Raji (cell line): ENCODE measurements around the gene CRLF2.

Source experiments
- POLR2A ChIP-seq: IDR thresholded peaks from 2 replicates; pipeline ENCODE4 v1.6.1; 2011; ENCODE audit warnings: low read depth, low read length, control low read depth; ENCODE audit not compliant: insufficient read depth

CRLF2 gene

GRCh38 chrX:1221296-1221845 lies 8.9 kb upstream of the CRLF2 start:
- no peak for TF ChIP-seq POLR2A

GRCh38 chrX:1218286-1218685 lies 5.8 kb upstream of the CRLF2 start:
- no peak for TF ChIP-seq POLR2A

- TF ChIP-seq POLR2A, result no peak
Measured at GRCh38 chrX:1215123-1215823, 2.8 kb upstream of the CRLF2 start.

- no peak for TF ChIP-seq POLR2A
Measured at GRCh38 chrX:1213971-1214370, 1.5 kb upstream of the CRLF2 start.

GRCh38 chrX:1210844-1211243 lies 1.6 kb downstream of the CRLF2 start:
- TF ChIP-seq POLR2A, result no peak

GRCh38 chrX:1207496-1208025 lies 4.9 kb downstream of the CRLF2 start:
- TF ChIP-seq POLR2A, result no peak

GRCh38 chrX:1205681-1206611 lies 6.5 kb downstream of the CRLF2 start:
- TF ChIP-seq POLR2A, result no peak

- TF ChIP-seq POLR2A, result no peak
Measured at GRCh38 chrX:1202251-1202650, 10.2 kb downstream of the CRLF2 start.

GRCh38 chrX:1196436-1196835 lies 16.0 kb downstream of the CRLF2 start:
- no peak for TF ChIP-seq POLR2A

GRCh38 chrX:1190596-1191145 lies 21.8 kb downstream of the CRLF2 start:
- no peak for TF ChIP-seq POLR2A

- TF ChIP-seq POLR2A, result no peak
Measured at GRCh38 chrX:1185561-1185960, 26.9 kb downstream of the CRLF2 start.

- TF ChIP-seq POLR2A, result no peak
Measured at GRCh38 chrX:1182211-1182610, 30.2 kb downstream of the CRLF2 start.

- no peak for TF ChIP-seq POLR2A
Measured at GRCh38 chrX:1181170-1181569, 31.3 kb downstream of the CRLF2 start.

- no peak for TF ChIP-seq POLR2A
Measured at GRCh38 chrX:1178580-1179057, 33.8 kb downstream of the CRLF2 start.

GRCh38 chrX:1172496-1172895 lies 40.0 kb downstream of the CRLF2 start:
- TF ChIP-seq POLR2A, result no peak
